ENCODE measurements around the gene NUB1.

The NUB1 gene

GRCh38 chr7:151380199-151381097 lies 38.8 kb downstream of the NUB1 start:
- H3K4me1 ChIP-seq (ENCODE audit: control insufficient read depth in 2 of 2, insufficient read depth in 2 of 2, low read length in 2 of 2) = peaks cover 0 to 5% of the 10 kb centered on the region in 2 donors
- H3K27ac ChIP-seq (ENCODE audit: low read depth in 2 of 2, low read length in 2 of 2) = no peak overlapping the region
- H3K4me3 ChIP-seq (ENCODE audit: low read length in 2 of 2) = no peak overlapping the region
- H3K9ac ChIP-seq (ENCODE audit: low read depth in 1 of 2, low read length in 2 of 2) = no peak overlapping the region
- peaks cover 22 to 26% of the 10 kb centered on the region in 2 donors for H3K36me3 ChIP-seq (ENCODE audit: control insufficient read depth in 2 of 2, insufficient read depth in 2 of 2, low read length in 2 of 2)
- H3K27me3 ChIP-seq (ENCODE audit: control insufficient read depth in 2 of 2, insufficient read depth in 2 of 2, low read length in 2 of 2) = peaks cover 14 to 16% of the 10 kb centered on the region in 2 donors
- H3K9me3 ChIP-seq (ENCODE audit: control insufficient read depth in 2 of 2, low read length in 2 of 2) = no peaks in the 10 kb centered on the region

- Histone ChIP-seq H3K27ac (ENCODE audit: low read depth in 2 of 2, low read length in 2 of 2) (no peak overlapping the region), H3K4me3 (ENCODE audit: low read length in 2 of 2) (no peak overlapping the region), H3K4me1 (ENCODE audit: control insufficient read depth in 2 of 2, insufficient read depth in 2 of 2, low read length in 2 of 2) (peaks cover 0 to 5% of the 10 kb centered on the region in 2 donors), H3K9me3 (ENCODE audit: control insufficient read depth in 2 of 2, low read length in 2 of 2) (no peaks in the 10 kb centered on the region), H3K27me3 (ENCODE audit: control insufficient read depth in 2 of 2, insufficient read depth in 2 of 2, low read length in 2 of 2) (peaks cover 14 to 16% of the 10 kb centered on the region in 2 donors), H3K36me3 (ENCODE audit: control insufficient read depth in 2 of 2, insufficient read depth in 2 of 2, low read length in 2 of 2) (peaks cover 20 to 21% of the 10 kb centered on the region in 2 donors), H3K9ac (ENCODE audit: low read depth in 1 of 2, low read length in 2 of 2) (no peak overlapping the region)
Observed at GRCh38 chr7:151381098-151381347, 39.4 kb downstream of the NUB1 start.

GRCh38 chr7:151381348-151382078 lies 39.9 kb downstream of the NUB1 start:
- Histone ChIP-seq H3K4me1 (ENCODE audit: control insufficient read depth in 2 of 2, insufficient read depth in 2 of 2, low read length in 2 of 2) (peaks cover 0 to 5% of the 10 kb centered on the region in 2 donors), H3K27me3 (ENCODE audit: control insufficient read depth in 2 of 2, insufficient read depth in 2 of 2, low read length in 2 of 2) (peaks cover 14 to 16% of the 10 kb centered on the region in 2 donors), H3K9ac (ENCODE audit: low read depth in 1 of 2, low read length in 2 of 2) (no peak overlapping the region), H3K4me3 (ENCODE audit: low read length in 2 of 2) (peak overlapping the region in 1 of 2 donors; percentile 20), H3K9me3 (ENCODE audit: control insufficient read depth in 2 of 2, low read length in 2 of 2) (no peaks in the 10 kb centered on the region), H3K27ac (ENCODE audit: low read depth in 2 of 2, low read length in 2 of 2) (no peak overlapping the region), H3K36me3 (ENCODE audit: control insufficient read depth in 2 of 2, insufficient read depth in 2 of 2, low read length in 2 of 2) (peaks cover 16% of the 10 kb centered on the region in 2 donors)

- Histone ChIP-seq H3K4me3 (ENCODE audit: low read length in 2 of 2) (peak overlapping the region in 1 of 2 donors; percentile 20), H3K4me1 (ENCODE audit: control insufficient read depth in 2 of 2, insufficient read depth in 2 of 2, low read length in 2 of 2) (peaks cover 0 to 5% of the 10 kb centered on the region in 2 donors), H3K36me3 (ENCODE audit: control insufficient read depth in 2 of 2, insufficient read depth in 2 of 2, low read length in 2 of 2) (peaks cover 9 to 10% of the 10 kb centered on the region in 2 donors), H3K27me3 (ENCODE audit: control insufficient read depth in 2 of 2, insufficient read depth in 2 of 2, low read length in 2 of 2) (peaks cover 14 to 16% of the 10 kb centered on the region in 2 donors), H3K9me3 (ENCODE audit: control insufficient read depth in 2 of 2, low read length in 2 of 2) (no peaks in the 10 kb centered on the region), H3K9ac (ENCODE audit: low read depth in 1 of 2, low read length in 2 of 2) (no peak overlapping the region), H3K27ac (ENCODE audit: low read depth in 2 of 2, low read length in 2 of 2) (no peak overlapping the region)
Observed at GRCh38 chr7:151382079-151382885, 40.7 kb downstream of the NUB1 start.

- no peak overlapping the region for H3K27ac ChIP-seq (ENCODE audit: low read depth in 2 of 2, low read length in 2 of 2)
- peaks cover 14 to 16% of the 10 kb centered on the region in 2 donors for H3K27me3 ChIP-seq (ENCODE audit: control insufficient read depth in 2 of 2, insufficient read depth in 2 of 2, low read length in 2 of 2)
- H3K36me3 ChIP-seq (ENCODE audit: control insufficient read depth in 2 of 2, insufficient read depth in 2 of 2, low read length in 2 of 2) = no peaks in the 10 kb centered on the region
- H3K4me3 ChIP-seq (ENCODE audit: low read length in 2 of 2) = no peak overlapping the region
- peaks cover 0 to 5% of the 10 kb centered on the region in 2 donors for H3K4me1 ChIP-seq (ENCODE audit: control insufficient read depth in 2 of 2, insufficient read depth in 2 of 2, low read length in 2 of 2)
- H3K9ac ChIP-seq (ENCODE audit: low read depth in 1 of 2, low read length in 2 of 2) = no peak overlapping the region
- no peaks in the 10 kb centered on the region for H3K9me3 ChIP-seq (ENCODE audit: control insufficient read depth in 2 of 2, low read length in 2 of 2)
Observed at GRCh38 chr7:151383638-151384351, 42.2 kb downstream of the NUB1 start.

GRCh38 chr7:151384352-151384697 lies 42.7 kb downstream of the NUB1 start:
- Histone ChIP-seq H3K36me3 (ENCODE audit: control insufficient read depth in 2 of 2, insufficient read depth in 2 of 2, low read length in 2 of 2) (no peaks in the 10 kb centered on the region), H3K4me1 (ENCODE audit: control insufficient read depth in 2 of 2, insufficient read depth in 2 of 2, low read length in 2 of 2) (peaks cover 0 to 5% of the 10 kb centered on the region in 2 donors), H3K9me3 (ENCODE audit: control insufficient read depth in 2 of 2, low read length in 2 of 2) (no peaks in the 10 kb centered on the region), H3K4me3 (ENCODE audit: low read length in 2 of 2) (no peak overlapping the region), H3K27me3 (ENCODE audit: control insufficient read depth in 2 of 2, insufficient read depth in 2 of 2, low read length in 2 of 2) (peaks cover 14 to 16% of the 10 kb centered on the region in 2 donors), H3K27ac (ENCODE audit: low read depth in 2 of 2, low read length in 2 of 2) (no peak overlapping the region), H3K9ac (ENCODE audit: low read depth in 1 of 2, low read length in 2 of 2) (no peak overlapping the region)

- no peak overlapping the region for H3K4me3 ChIP-seq (ENCODE audit: low read length in 2 of 2)
- H3K27ac ChIP-seq (ENCODE audit: low read depth in 2 of 2, low read length in 2 of 2) = no peak overlapping the region
- no peak overlapping the region for H3K9ac ChIP-seq (ENCODE audit: low read depth in 1 of 2, low read length in 2 of 2)
- H3K36me3 ChIP-seq (ENCODE audit: control insufficient read depth in 2 of 2, insufficient read depth in 2 of 2, low read length in 2 of 2) = no peaks in the 10 kb centered on the region
- peaks cover 14 to 16% of the 10 kb centered on the region in 2 donors for H3K27me3 ChIP-seq (ENCODE audit: control insufficient read depth in 2 of 2, insufficient read depth in 2 of 2, low read length in 2 of 2)
- no peaks in the 10 kb centered on the region for H3K9me3 ChIP-seq (ENCODE audit: control insufficient read depth in 2 of 2, low read length in 2 of 2)
- peaks cover 0 to 5% of the 10 kb centered on the region in 2 donors for H3K4me1 ChIP-seq (ENCODE audit: control insufficient read depth in 2 of 2, insufficient read depth in 2 of 2, low read length in 2 of 2)
Observed at GRCh38 chr7:151384776-151385625, 43.4 kb downstream of the NUB1 start.

GRCh38 chr7:151385626-151386300 lies 44.2 kb downstream of the NUB1 start:
- H3K4me1 ChIP-seq (ENCODE audit: control insufficient read depth in 2 of 2, insufficient read depth in 2 of 2, low read length in 2 of 2) = peaks cover 0 to 5% of the 10 kb centered on the region in 2 donors

More at GRCh38 chr7:151385626-151386300, 44.2 kb downstream of the NUB1 start:
- Histone ChIP-seq H3K27me3 (ENCODE audit: control insufficient read depth in 2 of 2, insufficient read depth in 2 of 2, low read length in 2 of 2) (peaks cover 14 to 16% of the 10 kb centered on the region in 2 donors), H3K27ac (ENCODE audit: low read depth in 2 of 2, low read length in 2 of 2) (no peak overlapping the region), H3K36me3 (ENCODE audit: control insufficient read depth in 2 of 2, insufficient read depth in 2 of 2, low read length in 2 of 2) (no peaks in the 10 kb centered on the region), H3K4me3 (ENCODE audit: low read length in 2 of 2) (no peak overlapping the region), H3K9ac (ENCODE audit: low read depth in 1 of 2, low read length in 2 of 2) (no peak overlapping the region), H3K9me3 (ENCODE audit: control insufficient read depth in 2 of 2, low read length in 2 of 2) (no peaks in the 10 kb centered on the region)
